ENCODE data around the gene GNAQ.

DNA sequence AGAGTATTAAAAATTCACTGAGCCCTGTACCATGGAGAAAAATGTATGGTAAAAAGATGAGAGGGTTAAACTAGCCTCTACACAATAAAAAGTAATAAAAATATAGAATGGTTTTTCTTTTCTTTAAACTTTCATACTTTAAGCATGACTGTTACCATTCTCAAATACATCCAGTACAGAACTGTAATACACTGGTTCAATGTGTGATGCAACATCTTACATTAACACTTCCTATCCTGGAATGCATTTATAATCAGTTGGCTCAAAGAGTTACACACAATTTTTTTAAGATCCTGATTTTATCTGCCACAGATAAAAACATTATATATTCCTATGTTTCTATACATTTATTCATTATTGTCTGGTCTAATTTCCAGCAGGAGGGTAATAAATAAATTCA, 4.7 kb downstream of the GNAQ start:
- TF ChIP-seq CTCF (IDR thresholded peaks at IDR 0.05 in 8 of 11, conservative IDR thresholded peaks at IDR 0.05 in 3 of 11) (no peak), POLR2AphosphoS5 (IDR thresholded peaks at IDR 0.05) (no peak)
